ENCODE measurements around the gene IL17RD. TPM values are rescaled to one million over a fixed set of nuclear protein-coding genes. Genes with fewer than 3 reads are reported as not detected.

Gene IL17RD
- total and polyA plus RNA-seq, 2 of the 13 experiments (the other 11 are each of a cell fraction or from before 2014, with no cell fraction given) = 0.28 to 0.31 TPM

DNA sequence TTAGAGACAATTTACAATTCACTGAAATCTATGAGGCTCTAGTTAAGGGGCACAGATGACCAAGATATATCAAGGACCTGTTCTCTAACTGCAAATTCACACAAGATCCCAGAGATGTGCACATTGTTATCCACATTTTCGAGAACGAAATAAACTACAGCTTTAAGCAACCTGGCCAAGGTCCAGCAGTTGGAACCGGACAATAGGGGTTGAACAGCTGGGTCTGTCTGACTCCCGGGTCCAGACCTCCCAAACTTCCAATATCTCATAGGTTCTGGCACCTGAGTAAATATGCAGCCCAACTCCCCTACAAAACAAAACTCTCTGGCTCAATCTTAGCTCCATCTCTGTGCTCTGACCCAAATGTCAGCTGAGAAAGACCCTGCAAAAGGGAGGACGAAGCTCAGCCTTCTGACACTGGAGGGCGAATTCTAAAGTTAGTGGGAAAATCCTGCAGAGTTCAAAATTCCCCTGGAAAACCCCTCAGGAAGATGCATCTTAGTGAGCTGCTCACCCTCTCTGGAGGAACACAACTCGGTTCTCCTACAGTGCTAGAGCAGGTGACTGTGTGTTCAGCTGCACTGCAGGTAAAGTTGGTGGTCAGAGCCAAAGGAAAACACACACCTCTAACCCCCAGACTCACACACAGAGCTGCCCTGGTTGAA lies 118.9 kb downstream of the IL17RD start:
- Histone ChIP-seq H3K36me3 (replicated peaks in 1 of 2; ENCODE audit: control insufficient read depth in 1 of 2, insufficient read depth in 2 of 2, low read length in 2 of 2) (no peaks in the 10 kb centered on the region), H3K27ac (ENCODE audit: extremely low read length, insufficient read depth, low read length) (peak overlapping the region; percentile 44), H3K79me2 (ENCODE audit: insufficient read depth, low read length) (peaks cover 5% of the 10 kb centered on the region), H3K9me3 (ENCODE audit: low read length) (no peaks in the 10 kb centered on the region), H3K4me3 (replicated peaks in 1 of 3; ENCODE audit: insufficient read depth in 1 of 3, low read depth in 2 of 3, low read length in 3 of 3) (peak overlapping the region in 1 of 3 experiments; percentile 18; a peak in 1 of 6 replicates), H3K27me3 (ENCODE audit: control insufficient read depth in 1 of 2, insufficient read depth in 2 of 2, low read length in 2 of 2) (no peaks in the 10 kb centered on the region), H3K9ac (ENCODE audit: insufficient read depth, low read depth, low read length) (no peak overlapping the region), H3K4me1 (ENCODE audit: insufficient read depth, low read length) (peaks cover 34% of the 10 kb centered on the region), H2AFZ (ENCODE audit: low read length) (no peak overlapping the region), H3K4me2 (ENCODE audit: low read depth, low read length) (peak overlapping the region; percentile 58), H4K20me1 (ENCODE audit: insufficient read depth, low read length) (no peaks in the 10 kb centered on the region)
- ATAC-seq (peak; percentile 55), DNase-seq (ENCODE audit: low spot score) (no peak), FAIRE-seq (peak; percentile 63)
- CTCF ChIA-PET (ENCODE audit: low intra/inter-chr PET ratio, low total read pairs) = no interaction called here
- POLR2A ChIA-PET = interaction anchor here (2.1 kb wide), 1 partner anchor 14 kb away, joined by 6 read pairs; the partner anchor contains the start of gene SPATA12
- in situ Hi-C loops (cut with HindIII; ENCODE audit: extremely low pct_ligation_motif_present, low pct_unique_long_range_greater_than_20kb) (no loop called here), intact Hi-C loops (cut with micrococcal nuclease; ENCODE audit: unreplicated experiment) (no loop called here)
- TF ChIP-seq, protein P1, sequence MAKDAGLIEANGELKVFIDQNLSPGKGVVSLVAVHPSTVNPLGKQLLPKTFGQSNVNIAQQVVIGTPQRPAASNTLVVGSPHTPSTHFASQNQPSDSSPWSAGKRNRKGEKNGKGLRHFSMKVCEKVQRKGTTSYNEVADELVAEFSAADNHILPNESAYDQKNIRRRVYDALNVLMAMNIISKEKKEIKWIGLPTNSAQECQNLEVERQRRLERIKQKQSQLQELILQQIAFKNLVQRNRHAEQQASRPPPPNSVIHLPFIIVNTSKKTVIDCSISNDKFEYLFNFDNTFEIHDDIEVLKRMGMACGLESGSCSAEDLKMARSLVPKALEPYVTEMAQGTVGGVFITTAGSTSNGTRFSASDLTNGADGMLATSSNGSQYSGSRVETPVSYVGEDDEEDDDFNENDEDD (CRISPR knock-in tag; IDR thresholded peaks at IDR 0.05; ENCODE audit: borderline replicate concordance) = no peak
- TF ChIP-seq, protein P2, sequence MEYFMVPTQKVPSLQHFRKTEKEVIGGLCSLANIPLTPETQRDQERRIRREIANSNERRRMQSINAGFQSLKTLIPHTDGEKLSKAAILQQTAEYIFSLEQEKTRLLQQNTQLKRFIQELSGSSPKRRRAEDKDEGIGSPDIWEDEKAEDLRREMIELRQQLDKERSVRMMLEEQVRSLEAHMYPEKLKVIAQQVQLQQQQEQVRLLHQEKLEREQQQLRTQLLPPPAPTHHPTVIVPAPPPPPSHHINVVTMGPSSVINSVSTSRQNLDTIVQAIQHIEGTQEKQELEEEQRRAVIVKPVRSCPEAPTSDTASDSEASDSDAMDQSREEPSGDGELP (IDR thresholded peaks at IDR 0.05; ENCODE audit: borderline replicate concordance, low read depth) = peak; percentile 31; the same call in 1 of the 2 replicates
- TF ChIP-seq PPARG (CRISPR knock-in tag; conservative IDR thresholded peaks at IDR 0.05) = no peak
- 35% methylated on average over 7 of the region's 7 CpGs for WGBS (ENCODE audit: low lambda C conversion rate)
- BruUV-seq (replicated peaks) = no TSS peak

DNA sequence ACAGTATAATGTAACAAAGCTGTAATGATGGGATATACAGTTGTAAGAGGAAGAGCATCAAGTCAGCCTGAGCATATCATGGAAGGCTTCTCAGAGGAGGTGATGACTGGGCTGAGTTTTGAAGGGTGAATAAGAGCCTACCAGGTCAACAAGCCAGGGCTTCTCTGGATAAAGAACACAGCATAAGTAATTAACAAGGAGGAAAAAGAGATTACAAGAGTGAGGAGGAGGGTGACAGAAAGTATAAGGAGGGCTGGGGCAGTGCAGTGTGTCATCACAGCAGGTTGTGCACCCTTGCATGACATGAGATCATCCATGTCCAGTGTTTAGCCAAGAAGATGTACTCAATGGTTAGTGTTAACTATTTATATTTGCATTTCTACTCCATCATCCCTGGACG lies 121.6 kb downstream of the IL17RD start:
- Histone ChIP-seq H3K9me3 (ENCODE audit: low read length) (no peaks in the 10 kb centered on the region), H3K4me1 (ENCODE audit: insufficient read depth, low read length) (peaks cover 46% of the 10 kb centered on the region), H3K4me3 (replicated peaks in 1 of 3; ENCODE audit: insufficient read depth in 1 of 3, low read depth in 2 of 3, low read length in 3 of 3) (no peak overlapping the region), H3K9ac (ENCODE audit: insufficient read depth, low read depth, low read length) (no peak overlapping the region), H3K79me2 (ENCODE audit: insufficient read depth, low read length) (peaks cover 5% of the 10 kb centered on the region), H3K27me3 (ENCODE audit: control insufficient read depth in 1 of 2, insufficient read depth in 2 of 2, low read length in 2 of 2) (no peaks in the 10 kb centered on the region), H3K36me3 (replicated peaks in 1 of 2; ENCODE audit: control insufficient read depth in 1 of 2, insufficient read depth in 2 of 2, low read length in 2 of 2) (no peaks in the 10 kb centered on the region), H2AFZ (ENCODE audit: low read length) (no peak overlapping the region), H4K20me1 (ENCODE audit: insufficient read depth, low read length) (no peaks in the 10 kb centered on the region), H3K27ac (ENCODE audit: extremely low read length, insufficient read depth, low read length) (no peak overlapping the region), H3K4me2 (ENCODE audit: low read depth, low read length) (no peak overlapping the region)
- TF ChIP-seq ZNF660 (CRISPR knock-in tag; IDR thresholded peaks at IDR 0.05; ENCODE audit: borderline replicate concordance, low read depth) = no peak
- no peak for TF ChIP-seq ZNF34 (CRISPR knock-in tag; IDR thresholded peaks at IDR 0.05; ENCODE audit: borderline replicate concordance)
- TF ChIP-seq, protein P3, sequence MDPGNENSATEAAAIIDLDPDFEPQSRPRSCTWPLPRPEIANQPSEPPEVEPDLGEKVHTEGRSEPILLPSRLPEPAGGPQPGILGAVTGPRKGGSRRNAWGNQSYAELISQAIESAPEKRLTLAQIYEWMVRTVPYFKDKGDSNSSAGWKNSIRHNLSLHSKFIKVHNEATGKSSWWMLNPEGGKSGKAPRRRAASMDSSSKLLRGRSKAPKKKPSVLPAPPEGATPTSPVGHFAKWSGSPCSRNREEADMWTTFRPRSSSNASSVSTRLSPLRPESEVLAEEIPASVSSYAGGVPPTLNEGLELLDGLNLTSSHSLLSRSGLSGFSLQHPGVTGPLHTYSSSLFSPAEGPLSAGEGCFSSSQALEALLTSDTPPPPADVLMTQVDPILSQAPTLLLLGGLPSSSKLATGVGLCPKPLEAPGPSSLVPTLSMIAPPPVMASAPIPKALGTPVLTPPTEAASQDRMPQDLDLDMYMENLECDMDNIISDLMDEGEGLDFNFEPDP (CRISPR knock-in tag; conservative IDR thresholded peaks at IDR 0.05) = no peak
- TF ChIP-seq KAT7 (CRISPR knock-in tag; IDR thresholded peaks at IDR 0.05; ENCODE audit: borderline replicate concordance) = no peak
- no peak for TF ChIP-seq ZNF749 (CRISPR knock-in tag; IDR thresholded peaks at IDR 0.05; ENCODE audit: borderline replicate concordance)
- no peak for TF ChIP-seq TOE1 (CRISPR knock-in tag; IDR thresholded peaks at IDR 0.05)
- BruUV-seq (replicated peaks) = no TSS peak
- POLR2A ChIA-PET = no interaction called here
- intact Hi-C loops (cut with micrococcal nuclease; ENCODE audit: unreplicated experiment) = no loop called here
- ATAC-seq = no peak
- DNase-seq (ENCODE audit: low spot score) = no peak
- CTCF ChIA-PET (ENCODE audit: low intra/inter-chr PET ratio, low total read pairs) = no interaction called here
- 0% methylated on average over 1 of the region's 1 CpG for WGBS (ENCODE audit: low lambda C conversion rate)
- in situ Hi-C loops (cut with HindIII; ENCODE audit: extremely low pct_ligation_motif_present, low pct_unique_long_range_greater_than_20kb) = no loop called here
- no peak for FAIRE-seq

Measured in HepG2 (cell line).